HEK293 (cell line): ENCODE measurements around the gene CRACR2A.

ENCODE experiments used
- ZNF274 ChIP-seq, 2 experiments: fragments of 200-500 bp in 1 of 2; fragments of 450-650 bp in 1 of 2; sonication (Bioruptor generic) in 1 of 2; formaldehyde crosslinking in 1 of 2; IDR thresholded peaks; 2 replicates each; pipeline versions ENCODE4 v1.5.1 to v1.6.1; 2014 to 2016; ENCODE audit warnings: borderline replicate concordance in 1 of 2, inconsistent platforms in 1 of 2, low read length in 1 of 2, missing biosample characterization in 1 of 2, missing genetic modification characterization in 1 of 2
- TF ChIP-seq, protein P1 (sequence below): fragments of 450-650 bp; formaldehyde crosslinking; IDR thresholded peaks from 2 replicates; pipeline ENCODE4 v1.5.1; 2016; ENCODE audit warnings: missing biosample characterization, missing genetic modification characterization

DNA sequence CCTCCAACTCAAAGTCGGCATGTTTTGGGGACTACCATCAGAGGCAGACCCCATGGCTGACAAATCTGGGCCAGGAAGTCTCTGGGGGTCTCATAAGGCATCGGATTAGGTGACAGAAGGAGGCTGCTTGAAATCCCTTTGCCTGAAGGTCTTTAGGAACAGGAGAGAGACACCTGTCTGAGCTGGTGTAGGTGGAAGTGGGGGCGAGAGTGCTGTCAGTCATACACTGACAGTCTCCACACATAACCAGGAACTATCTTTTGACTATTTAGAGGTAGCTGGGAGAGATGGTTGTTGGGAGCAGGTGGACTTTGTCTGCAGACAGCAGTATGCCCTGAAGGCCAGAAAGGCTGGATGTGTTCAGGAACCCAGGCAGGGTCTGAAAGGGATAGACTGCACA, 163.2 kb downstream of the CRACR2A start:
- TF ChIP-seq, protein P1, sequence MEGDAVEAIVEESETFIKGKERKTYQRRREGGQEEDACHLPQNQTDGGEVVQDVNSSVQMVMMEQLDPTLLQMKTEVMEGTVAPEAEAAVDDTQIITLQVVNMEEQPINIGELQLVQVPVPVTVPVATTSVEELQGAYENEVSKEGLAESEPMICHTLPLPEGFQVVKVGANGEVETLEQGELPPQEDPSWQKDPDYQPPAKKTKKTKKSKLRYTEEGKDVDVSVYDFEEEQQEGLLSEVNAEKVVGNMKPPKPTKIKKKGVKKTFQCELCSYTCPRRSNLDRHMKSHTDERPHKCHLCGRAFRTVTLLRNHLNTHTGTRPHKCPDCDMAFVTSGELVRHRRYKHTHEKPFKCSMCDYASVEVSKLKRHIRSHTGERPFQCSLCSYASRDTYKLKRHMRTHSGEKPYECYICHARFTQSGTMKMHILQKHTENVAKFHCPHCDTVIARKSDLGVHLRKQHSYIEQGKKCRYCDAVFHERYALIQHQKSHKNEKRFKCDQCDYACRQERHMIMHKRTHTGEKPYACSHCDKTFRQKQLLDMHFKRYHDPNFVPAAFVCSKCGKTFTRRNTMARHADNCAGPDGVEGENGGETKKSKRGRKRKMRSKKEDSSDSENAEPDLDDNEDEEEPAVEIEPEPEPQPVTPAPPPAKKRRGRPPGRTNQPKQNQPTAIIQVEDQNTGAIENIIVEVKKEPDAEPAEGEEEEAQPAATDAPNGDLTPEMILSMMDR (tag by site-specific recombination): no peak
- TF ChIP-seq ZNF274 (IDR thresholded peaks at IDR 0.05; ENCODE audit: low read length) (no peak), ZNF274 (tag by site-specific recombination; IDR thresholded peaks at IDR 0.05; ENCODE audit: borderline replicate concordance) (no peak)
